ENCODE measurements around the gene VIM. TPM values are rescaled to one million over a fixed set of nuclear protein-coding genes. Genes with fewer than 3 reads are reported as not detected.

The VIM gene
- total RNA-seq, 4 donors from 2014 or later: 2,201 to 4,711 (median 2,567) TPM

DNA sequence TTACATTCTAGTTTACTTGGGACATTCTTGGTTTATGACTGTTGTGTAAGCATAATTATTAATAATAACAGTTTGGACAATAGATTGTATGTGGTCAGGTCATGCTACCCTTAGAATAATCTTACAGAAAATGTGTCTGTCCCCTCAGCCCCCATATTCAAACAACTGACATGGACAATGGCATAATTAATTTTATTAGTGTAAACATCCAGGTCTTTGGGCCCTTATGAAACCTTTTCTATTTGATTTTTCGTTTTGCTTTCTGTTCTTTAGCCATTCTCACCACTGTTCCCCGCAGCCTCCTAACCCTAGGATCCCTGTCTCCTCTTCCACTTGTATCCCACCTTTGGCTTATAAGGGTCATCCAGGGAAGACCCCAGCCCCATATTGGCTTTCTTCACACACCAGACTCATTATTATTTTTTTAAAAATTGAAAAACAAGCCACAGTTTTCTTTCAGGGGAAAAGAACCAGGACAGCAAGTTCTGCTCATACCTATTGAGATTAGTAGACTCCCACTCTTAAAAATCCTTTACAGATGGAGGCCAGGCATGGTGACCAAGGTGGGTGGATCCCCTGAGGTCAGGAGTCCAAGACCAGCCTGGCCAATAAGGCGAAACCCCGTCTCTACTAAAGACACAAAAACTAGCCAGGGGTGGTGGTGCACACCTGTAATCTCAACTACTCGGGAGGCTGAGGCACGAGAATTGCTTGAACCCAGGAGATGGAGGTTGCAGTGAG lies 11.5 kb downstream of the VIM start:
- 93 to 94% methylated on average over 6 of the region's 6 CpGs for WGBS, 2 donors
- Histone ChIP-seq H3K27ac (peak overlapping the region; percentile 0 to 56 (median 44)), H3K9me3 (no peaks in the 10 kb centered on the region), H3K4me1 (peaks cover 22 to 30% of the 10 kb centered on the region in 2 donors), H3K4me3 (replicated peaks in 1 of 3) (no peak overlapping the region), H3K36me3 (peaks cover 32 to 37% of the 10 kb centered on the region in 2 donors), H3K27me3 (no peaks in the 10 kb centered on the region)
- no peak for TF ChIP-seq POLR2A (IDR thresholded peaks at IDR 0.05)
- TF ChIP-seq, protein P1, sequence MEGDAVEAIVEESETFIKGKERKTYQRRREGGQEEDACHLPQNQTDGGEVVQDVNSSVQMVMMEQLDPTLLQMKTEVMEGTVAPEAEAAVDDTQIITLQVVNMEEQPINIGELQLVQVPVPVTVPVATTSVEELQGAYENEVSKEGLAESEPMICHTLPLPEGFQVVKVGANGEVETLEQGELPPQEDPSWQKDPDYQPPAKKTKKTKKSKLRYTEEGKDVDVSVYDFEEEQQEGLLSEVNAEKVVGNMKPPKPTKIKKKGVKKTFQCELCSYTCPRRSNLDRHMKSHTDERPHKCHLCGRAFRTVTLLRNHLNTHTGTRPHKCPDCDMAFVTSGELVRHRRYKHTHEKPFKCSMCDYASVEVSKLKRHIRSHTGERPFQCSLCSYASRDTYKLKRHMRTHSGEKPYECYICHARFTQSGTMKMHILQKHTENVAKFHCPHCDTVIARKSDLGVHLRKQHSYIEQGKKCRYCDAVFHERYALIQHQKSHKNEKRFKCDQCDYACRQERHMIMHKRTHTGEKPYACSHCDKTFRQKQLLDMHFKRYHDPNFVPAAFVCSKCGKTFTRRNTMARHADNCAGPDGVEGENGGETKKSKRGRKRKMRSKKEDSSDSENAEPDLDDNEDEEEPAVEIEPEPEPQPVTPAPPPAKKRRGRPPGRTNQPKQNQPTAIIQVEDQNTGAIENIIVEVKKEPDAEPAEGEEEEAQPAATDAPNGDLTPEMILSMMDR (IDR thresholded peaks at IDR 0.05): no peak
- DNase-seq: no peak
- intact Hi-C loops (cut with DNase I): no loop called here

DNA sequence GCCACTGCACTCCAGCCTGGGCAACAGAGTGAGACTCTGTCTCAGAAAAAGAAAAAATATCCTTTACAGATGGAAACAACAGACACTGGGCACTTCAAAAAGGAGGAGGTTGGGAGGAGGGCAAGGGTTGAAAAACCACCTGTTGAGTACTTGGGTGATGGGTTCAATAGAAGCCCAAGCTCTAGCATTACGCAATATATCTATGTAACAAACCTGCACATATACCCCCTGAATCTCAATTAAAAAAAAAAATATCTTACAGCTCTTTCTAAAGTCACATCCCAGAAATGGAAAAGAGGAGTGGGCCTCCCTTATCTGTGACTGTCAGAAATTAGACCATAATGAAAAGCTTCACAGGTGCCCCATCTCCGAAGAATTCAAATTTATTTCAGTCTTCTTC lies 12.1 kb downstream of the VIM start:
- intact Hi-C loops (cut with DNase I): no loop called here
- WGBS, 2 donors: 95 to 99% methylated on average over 2 of the region's 2 CpGs
- H3K27ac ChIP-seq: peak overlapping the region in 1 of 3 donors; percentile 44
- no peak overlapping the region for H3K4me3 ChIP-seq (replicated peaks in 1 of 3)
- no peaks in the 10 kb centered on the region for H3K27me3 ChIP-seq
- no peaks in the 10 kb centered on the region for H3K9me3 ChIP-seq
- TF ChIP-seq POLR2A (IDR thresholded peaks at IDR 0.05): no peak
- TF ChIP-seq, protein P1 (IDR thresholded peaks at IDR 0.05): no peak
- DNase-seq: no peak
- peaks cover 26 to 31% of the 10 kb centered on the region in 2 donors for H3K36me3 ChIP-seq
- peaks cover 18 to 28% of the 10 kb centered on the region in 2 donors for H3K4me1 ChIP-seq

- WGBS, 2 donors: 93 to 94% methylated on average over 4 of the region's 4 CpGs
- no peak overlapping the region for H3K27ac ChIP-seq
- no peak overlapping the region for H3K4me3 ChIP-seq (replicated peaks in 1 of 3)
- intact Hi-C loops (cut with DNase I): no loop called here
- H3K27me3 ChIP-seq: no peaks in the 10 kb centered on the region
- peaks cover 21 to 26% of the 10 kb centered on the region in 2 donors for H3K36me3 ChIP-seq
- H3K9me3 ChIP-seq: no peaks in the 10 kb centered on the region
- H3K4me1 ChIP-seq: peaks cover 18 to 23% of the 10 kb centered on the region in 2 donors
- TF ChIP-seq, protein P1 (IDR thresholded peaks at IDR 0.05): no peak
- no peak for TF ChIP-seq POLR2A (IDR thresholded peaks at IDR 0.05)
- no peak for DNase-seq
These were observed 12.6 kb downstream of the VIM start for GRCh38 chr10:17240616-17241015.

DNA sequence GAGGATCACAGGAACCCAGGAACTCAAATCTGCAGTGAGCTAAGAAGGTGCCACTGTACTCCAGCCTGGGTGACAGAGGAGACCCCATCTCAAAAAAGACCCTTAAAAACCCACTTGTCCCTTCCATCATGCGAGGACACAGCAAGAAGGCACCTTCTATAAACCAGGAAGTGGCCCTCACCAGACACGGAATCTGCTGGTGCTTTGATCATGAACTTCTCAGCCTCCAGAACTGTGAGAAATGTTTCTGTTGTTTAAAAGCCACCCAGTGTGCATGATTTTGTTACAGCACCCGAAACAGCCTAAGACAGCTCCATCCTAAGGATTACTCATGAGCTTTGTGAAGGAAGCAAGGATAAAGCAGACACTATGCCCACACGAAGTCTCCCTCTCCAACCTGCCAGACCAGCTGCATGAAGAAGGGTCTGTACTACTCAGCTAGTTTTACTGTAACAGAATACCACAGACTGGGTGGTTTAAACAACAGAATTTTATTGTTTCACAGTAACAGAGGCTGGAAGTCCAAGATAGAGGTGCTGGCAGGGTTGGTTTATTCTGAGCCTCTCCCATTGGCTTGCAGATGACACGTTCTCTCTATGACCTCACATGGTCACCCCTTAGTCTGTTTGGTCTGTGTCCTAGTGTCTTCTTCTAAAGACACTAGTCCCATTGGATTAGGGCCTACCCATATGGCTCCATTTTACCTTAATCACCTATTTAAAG lies 13.7 kb downstream of the VIM start:
- intact Hi-C loops (cut with DNase I): no loop called here
- TF ChIP-seq POLR2A (IDR thresholded peaks at IDR 0.05): no peak
- TF ChIP-seq, protein P1 (IDR thresholded peaks at IDR 0.05): no peak
- no peak for DNase-seq
- H3K4me1 ChIP-seq: peaks cover 13 to 15% of the 10 kb centered on the region in 2 donors
- H3K36me3 ChIP-seq: peaks cover 9 to 14% of the 10 kb centered on the region in 2 donors
- 92 to 93% methylated on average over 5 of the region's 5 CpGs for WGBS, 2 donors
- H3K27me3 ChIP-seq: no peaks in the 10 kb centered on the region
- no peaks in the 10 kb centered on the region for H3K9me3 ChIP-seq
- no peak overlapping the region for H3K27ac ChIP-seq
- H3K4me3 ChIP-seq (replicated peaks in 1 of 3): no peak overlapping the region

All from thyroid gland (tissue), 4 donors.